Measurements from ENCODE around the gene RAB3D. TPM values are rescaled to one million over a fixed set of nuclear protein-coding genes. Genes with fewer than 3 reads are reported as not detected.
"Not testable (repeated sequence)": the region's sequence is repeated elsewhere in the genome, so short reads cannot be mapped to it uniquely, and the experiment has no call there.

Gene RAB3D, protein sequence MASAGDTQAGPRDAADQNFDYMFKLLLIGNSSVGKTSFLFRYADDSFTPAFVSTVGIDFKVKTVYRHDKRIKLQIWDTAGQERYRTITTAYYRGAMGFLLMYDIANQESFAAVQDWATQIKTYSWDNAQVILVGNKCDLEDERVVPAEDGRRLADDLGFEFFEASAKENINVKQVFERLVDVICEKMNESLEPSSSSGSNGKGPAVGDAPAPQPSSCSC
- total RNA-seq, result 10 to 100 TPM; 33.5 to 34.2 TPM
- long read RNA-seq, donor 1, full-length matches to known transcripts, result 3 of 5 reads
- long read RNA-seq, donor 1, partial matches to known transcripts, result 1 of 5 reads
- long read RNA-seq, donor 1, other reads (novel, unspliced or antisense), result 1 of 5 reads
- long read RNA-seq, donor 2, full-length matches to known transcripts, result 2 of 2 reads
- long read RNA-seq, donor 2, partial matches to known transcripts, result 0 of 2 reads
- long read RNA-seq, donor 2, other reads (novel, unspliced or antisense), result 0 of 2 reads

DNA sequence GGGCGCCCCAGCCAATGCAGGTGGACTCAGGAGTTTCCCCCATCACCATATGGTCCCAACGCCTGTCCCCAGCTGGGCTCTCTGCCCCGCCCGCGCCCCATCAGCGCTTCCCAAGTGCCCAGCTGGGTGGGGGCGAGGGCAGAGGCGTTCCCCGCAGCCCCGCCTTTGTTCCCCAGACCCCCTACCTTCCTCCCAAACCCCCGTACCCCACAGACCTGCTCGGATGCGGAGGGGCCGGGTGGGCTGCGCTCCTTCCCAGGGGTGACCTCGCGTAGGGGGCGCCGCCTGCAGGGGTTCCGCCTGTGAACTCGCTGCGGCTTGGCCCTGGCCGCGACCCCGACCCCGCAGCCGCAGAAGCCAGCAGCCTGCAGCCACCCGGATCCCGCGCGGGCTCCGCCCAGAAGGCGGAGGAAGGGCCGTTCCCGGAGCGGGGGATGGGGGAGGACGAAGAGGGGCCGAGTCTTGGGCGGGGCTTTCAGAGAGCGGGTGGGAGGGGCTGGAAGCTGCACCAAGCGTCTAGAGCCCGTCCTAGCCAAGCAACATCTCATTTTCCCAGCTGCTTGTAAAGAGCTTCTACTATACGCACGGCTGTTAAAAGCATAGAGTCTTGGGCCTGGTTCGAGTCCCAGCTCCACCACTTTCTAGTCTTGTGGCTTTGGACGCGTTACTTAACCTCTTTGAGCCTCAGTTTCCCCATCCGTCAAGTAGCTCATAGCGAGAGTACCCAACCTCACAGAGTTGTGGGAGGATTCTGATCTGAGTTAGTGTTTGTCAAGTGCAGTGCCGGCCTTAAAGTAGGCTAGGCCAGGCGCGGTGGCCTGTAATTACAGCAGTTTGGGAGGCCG is at the start of gene RAB3D:
Gene RAB3D (minus strand): TSS at position 404 of the 845 bp plus-strand sequence. CDS start 2,258 bp downstream, outside the sequence.
- intact Hi-C loops (cut with DNase I), result no loop called here
- DNase-seq (ENCODE audit: low spot score), result peak; percentile 98

DNA sequence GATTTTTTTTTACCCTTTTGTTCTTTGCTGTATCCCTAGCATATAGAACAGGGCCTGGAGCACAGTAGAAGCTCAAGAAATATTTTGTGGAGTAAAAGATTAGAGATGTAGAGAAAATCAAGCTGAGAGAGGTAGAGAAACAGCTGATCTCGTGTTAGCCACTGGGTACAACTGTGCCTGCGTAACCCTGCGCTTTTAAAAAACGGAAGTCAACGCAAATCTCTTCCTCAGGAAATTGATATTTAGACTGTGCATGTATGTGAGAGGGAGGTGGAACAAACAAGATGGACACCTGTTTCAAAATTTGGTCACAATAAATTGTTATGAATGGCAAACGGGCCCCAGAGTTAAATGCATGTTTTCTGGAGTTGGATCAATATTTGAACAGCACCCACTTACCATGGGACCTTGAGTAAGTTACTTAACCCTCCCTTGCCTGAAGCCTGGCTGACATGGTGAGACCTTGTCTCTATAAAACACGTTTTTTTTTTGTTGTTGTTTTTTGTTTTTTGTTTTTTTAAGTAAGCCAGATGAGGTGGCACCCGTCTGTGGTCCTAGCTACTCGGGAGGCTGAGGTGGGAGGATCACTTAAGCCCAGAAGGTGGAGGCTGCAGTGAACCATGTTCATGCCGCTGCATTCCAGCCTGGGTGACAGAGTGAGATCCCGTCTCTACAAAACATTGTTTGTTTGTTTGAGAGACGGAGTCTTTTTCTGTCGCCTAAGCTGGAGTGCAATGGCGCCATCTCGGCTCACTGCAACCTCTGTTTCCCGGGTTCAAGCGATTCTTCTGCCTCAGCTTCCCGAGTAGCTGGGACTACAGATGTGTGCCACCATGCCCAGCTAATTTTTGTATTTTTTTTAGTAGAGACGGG is 47.9 kb upstream of the RAB3D start:
- DNase-seq (ENCODE audit: low spot score), result no peak
- intact Hi-C loops (cut with DNase I), result loop anchor here in 1 of 2 donors (5.0 to 10.0 kb wide), 2 partner anchors 35 to 97 kb away; partner anchors contain the start of gene ELAVL3

DNA sequence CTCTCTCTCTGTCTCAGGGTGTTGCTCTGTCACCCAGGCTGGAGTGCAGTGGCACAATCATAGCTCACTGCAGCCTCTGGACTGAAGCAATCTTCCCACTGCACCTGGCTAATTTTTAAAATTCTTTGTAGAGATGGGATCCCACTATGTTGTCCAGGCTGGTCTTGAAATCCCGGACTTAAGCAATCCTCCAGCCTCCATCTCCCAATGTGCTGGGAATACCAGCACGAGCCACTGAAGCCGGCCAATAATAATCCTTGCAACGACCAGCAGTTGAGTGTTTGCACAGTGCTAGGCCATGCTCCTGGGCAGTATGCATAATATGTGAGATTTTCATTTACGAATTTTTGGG is 45.3 kb upstream of the RAB3D start:
- DNase-seq (ENCODE audit: low spot score), result no peak
- intact Hi-C loops (cut with DNase I), result loop anchor here in 1 of 2 donors (5.0 to 10.0 kb wide), 2 partner anchors 38 to 100 kb away; partner anchors contain the start of gene ELAVL3

DNA sequence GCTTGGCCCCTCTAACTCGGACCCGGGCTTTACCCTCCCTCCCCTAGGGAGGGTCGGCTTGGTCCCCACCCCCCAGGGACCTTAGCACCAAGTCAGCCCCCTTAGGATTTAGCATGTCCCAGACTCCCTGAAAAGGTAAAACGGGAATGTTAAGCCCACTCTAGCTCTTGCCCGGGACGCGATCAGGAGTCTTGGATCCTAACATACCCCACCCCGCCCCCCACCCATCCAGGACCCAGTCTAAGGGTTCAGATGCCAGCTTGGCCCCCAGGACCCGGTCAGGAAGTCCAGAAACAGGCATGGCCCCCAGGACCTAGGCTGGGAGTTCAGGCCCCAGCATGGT is 44.2 kb upstream of the RAB3D start:
- no peak for DNase-seq (ENCODE audit: low spot score)
- intact Hi-C loops (cut with DNase I), result loop anchor here in 1 of 2 donors (10.0 kb wide), 1 partner anchor 101 kb away; the partner anchor contains the start of gene ELAVL3

DNA sequence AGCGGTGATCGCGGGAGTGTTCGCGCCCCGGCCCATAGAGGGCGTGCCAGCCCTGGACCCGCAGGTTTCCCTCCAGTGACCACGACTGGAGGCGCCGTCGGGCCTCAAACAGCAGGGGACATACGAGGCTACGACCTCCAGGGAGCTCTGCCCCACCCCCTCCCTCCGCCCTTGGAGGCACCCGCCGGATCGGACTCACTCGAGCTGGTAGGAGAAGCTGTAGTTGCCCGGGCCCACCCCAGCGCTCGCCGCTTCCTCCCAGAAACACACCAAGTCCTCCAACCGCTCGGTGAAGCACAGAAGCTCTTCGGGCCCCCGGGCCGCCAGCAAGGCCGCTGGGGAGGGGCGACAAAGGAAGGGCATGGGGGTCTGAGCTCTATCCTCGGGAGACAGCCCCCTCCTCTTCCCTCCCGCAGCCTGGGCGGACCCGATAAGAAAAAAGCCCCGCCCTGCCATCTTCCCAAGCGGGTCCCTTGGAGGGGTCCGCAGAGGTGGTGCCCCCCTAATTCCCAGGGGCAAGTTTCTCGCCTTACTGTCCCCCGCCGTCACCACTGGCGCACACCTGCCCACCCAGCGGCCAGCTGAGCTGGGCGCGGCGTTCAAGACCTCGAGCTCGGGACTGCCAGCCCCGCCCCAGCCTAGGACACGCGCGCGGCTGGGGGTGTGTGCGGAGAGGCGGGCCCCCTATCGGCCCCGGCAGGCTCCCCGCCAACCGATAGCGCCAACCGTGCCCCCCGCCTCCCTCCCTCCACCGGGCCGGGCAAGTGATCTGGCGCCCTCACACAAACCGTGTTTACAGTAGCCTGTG is 43.6 kb upstream of the RAB3D start:
- intact Hi-C loops (cut with DNase I), result loop anchor here in 1 of 2 donors (10.0 kb wide), 1 partner anchor 102 kb away; the partner anchor contains the start of gene ELAVL3
- peak; percentile 90 for DNase-seq (ENCODE audit: low spot score)

DNA sequence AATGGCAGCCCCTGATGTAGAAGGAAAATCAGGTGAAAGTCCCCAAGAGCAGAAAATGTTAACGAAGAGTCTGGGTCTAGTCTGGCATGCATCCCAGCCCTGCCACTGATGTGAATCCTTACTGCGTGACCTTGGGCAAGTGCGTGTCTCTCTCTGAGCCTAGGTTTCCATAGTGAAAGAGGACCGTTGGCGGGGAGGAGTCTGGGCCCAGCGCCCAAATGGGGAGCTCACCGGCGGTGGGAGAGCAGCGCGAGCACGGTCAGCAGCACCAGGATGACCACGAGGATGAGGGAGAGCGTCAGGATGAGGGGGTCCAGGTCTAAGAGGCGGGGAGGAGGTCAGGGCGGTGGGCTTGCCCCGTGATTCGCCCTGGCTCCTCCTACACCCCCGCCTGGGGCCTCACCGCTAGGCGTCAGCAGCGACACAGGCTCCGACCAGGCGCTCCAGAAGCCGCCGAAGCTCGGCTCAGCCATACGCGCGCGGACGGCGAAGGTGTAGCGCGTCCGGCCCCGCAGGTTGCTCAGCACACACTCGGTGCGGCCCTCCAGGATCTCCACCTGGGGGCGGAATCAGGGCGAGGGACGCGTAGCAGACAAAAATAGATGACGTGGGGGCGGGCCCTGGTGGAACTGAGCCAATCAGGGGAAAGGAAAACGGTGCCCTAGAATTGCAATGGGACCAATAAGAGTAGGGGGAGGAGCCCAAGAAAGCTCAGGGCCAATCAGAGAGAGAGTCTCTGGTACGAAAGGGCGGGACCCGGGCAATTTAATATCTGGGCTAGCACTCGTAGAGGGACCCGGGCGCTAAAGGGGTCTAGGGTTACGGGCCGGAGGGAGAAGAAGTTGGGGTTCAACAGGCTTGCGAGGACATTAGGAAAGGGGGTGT is 41.4 kb upstream of the RAB3D start:
- intact Hi-C loops (cut with DNase I), result loop anchor here in 1 of 2 donors (10.0 kb wide), 1 partner anchor 104 kb away; the partner anchor contains the start of gene ELAVL3
- DNase-seq (ENCODE audit: low spot score), result peak; percentile 97

DNA sequence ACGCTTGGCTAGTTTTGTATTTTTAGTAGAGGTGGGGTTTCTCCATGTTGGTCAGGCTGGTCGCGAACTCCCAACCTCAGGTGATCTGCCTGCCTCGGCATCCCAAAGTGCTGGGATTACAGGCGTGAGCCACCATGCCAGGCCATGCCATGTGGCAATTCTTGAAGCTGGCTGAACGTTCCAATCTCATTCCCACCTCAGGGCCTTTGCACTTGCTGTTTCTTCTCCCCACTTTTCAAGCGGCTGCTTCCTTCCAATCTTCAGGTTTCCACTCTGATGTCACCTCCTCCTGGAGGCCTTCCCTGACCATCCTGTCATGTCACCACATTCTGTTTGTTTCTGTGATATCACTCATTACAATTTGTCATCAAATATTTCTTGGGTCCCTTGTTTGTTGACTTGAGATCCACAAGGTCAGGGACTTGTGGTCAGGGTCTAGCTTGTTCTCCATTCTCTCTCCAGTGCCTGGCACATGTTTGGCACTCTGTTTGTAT is 40.4 kb upstream of the RAB3D start:
- intact Hi-C loops (cut with DNase I), result loop anchor here in 1 of 2 donors (10.0 kb wide), 1 partner anchor 105 kb away; the partner anchor contains the start of gene ELAVL3
- DNase-seq (ENCODE audit: low spot score), result no peak

DNA sequence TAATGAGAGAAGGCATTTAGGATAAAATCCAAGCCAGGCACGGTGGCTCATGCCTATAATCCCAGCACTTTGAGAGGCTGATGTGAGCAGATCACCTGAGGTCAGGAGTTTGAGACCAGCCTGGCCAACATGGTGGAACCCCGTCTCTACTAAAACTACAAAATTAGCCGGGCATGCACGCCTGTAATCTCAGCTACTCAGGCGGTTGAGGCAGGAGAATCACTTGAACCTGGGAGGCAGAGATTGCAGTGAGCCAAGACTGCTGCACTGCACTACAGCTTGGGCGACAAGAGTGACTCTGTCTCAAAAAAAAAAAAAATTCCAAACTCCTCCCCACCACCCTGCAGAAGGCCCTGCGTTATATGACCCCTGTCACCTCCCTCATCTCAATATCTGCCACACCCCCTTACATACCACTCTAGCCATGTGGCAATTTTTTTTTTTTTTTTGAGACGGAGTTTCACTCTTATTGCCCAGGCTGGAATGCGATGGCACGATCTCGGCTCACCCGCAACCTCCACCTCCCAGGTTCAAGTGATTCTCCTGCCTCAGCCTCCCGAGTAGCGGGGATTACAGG is 39.9 kb upstream of the RAB3D start:
- intact Hi-C loops (cut with DNase I), result not testable (repeated sequence)

DNA sequence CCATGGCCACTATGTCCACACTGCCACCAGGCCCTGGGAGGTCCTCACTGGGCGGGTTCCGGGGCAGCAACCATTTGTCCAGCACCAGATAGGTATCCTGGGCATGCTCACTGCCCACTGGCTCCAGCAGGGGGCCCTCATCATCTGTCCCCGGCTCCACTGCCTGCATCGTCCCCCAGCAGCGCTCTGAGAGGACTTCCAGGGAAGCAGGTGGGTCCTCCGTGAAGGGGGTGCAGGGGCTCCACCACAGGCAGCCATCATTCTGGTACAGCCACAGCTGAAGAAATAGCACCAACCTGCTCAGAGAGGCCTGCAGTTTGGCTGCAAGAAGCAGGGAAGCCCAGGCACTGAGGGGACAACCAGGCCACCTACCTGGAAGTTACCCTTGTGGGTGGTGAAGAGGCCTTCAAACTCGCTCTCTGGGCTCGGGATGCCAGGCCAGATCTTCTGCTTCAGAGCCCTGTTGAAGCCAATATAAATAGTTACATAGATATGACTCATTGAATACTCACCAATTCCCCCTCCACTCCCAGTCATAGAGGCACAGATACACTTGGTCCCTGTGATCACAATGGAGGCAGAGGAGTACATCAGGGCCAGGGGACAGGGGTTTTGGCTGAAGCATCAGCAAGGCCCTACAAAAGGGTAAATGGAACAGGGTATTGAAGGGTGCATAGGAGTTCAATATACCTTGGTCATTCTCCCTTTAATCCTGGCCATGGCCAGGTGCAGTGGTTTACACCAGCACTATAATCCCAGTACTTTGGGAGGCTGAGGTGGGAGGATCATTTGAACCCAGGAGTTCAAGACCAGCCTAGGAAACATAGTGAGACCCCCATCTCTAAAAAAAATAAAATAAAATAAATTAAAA is 39.1 kb upstream of the RAB3D start:
- DNase-seq (ENCODE audit: low spot score), result no peak
- intact Hi-C loops (cut with DNase I), result no loop called here

More for the DNA sequence above, 39.9 kb upstream of the RAB3D start:
- DNase-seq (ENCODE audit: low spot score), result not testable (repeated sequence)

DNA sequence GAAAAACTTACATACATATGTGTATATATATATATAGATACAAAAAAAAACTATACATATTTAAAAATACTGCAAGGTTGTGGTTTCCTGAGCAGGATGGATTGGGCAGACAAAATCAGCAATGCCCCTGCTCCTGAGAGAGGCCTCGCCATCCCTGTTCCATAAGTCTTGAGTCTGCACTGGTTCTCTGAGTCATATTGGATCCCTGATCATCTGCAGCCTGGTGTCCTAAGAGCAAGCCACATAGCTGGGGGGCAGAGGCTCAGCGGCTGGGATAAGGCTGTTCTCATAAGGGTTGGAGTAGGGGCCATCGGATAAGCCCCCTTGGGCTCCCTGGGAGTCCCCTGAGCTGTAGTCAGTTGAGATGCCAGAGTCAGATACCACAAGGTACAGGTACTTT is 38.3 kb upstream of the RAB3D start:
- intact Hi-C loops (cut with DNase I), result no loop called here
- DNase-seq (ENCODE audit: low spot score), result no peak

DNA sequence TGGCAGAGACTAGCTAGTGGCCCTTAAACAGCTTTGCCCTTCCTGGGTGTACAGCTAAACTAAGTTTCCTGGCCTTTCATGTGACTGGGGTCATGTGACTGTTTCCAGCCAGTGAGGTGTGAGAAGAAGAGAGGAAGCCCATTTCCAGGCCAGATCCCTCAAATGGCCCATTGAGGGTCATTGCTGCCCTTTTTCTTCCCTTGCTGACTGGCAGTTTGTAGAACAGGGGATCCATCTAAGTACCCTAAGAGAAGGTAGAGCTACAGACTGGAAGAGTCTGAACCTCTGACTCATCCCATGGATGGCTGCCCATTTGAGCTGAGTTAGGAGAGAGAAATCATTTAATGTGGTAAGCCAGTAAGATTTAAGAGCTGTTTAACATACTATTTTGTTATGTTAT is 37.8 kb upstream of the RAB3D start:
- DNase-seq (ENCODE audit: low spot score), result no peak
- intact Hi-C loops (cut with DNase I), result no loop called here

DNA sequence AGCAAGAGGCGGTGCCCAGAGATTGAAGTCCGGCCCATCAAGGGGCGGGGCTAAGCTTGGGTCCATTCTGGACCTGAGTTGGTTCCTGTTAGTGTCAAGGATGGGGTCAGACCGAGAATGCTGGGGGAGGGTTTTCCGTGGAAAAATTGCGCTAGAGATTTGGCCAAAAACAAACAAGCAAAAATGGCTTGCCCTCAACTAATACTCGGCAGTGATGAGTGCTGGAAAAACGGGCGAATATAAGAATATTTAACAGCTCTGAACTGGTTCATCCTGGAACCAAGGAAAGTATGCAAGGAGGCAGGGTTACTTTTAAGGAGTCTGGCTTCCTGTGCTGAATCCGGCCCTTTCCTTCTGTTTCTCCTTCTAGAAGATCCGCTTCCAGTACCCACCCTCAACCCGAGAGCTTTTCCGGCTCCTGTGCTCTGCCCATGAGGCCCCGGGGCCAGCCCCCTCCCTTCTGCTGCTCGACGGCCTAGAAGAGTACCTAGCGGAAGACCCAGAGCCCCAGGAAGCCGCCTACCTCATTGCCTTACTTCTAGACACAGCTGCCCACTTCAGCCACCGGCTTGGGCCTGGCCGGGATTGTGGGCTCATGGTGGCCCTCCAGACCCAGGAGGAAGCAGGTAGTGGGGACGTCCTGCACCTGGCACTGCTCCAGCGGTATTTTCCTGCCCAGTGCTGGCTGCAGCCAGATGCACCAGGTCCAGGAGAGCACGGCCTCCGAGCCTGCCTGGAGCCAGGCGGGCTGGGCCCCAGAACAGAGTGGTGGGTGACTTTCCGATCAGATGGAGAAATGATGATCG is 35.9 kb upstream of the RAB3D start:
- intact Hi-C loops (cut with DNase I), result no loop called here
- DNase-seq (ENCODE audit: low spot score), result no peak

DNA sequence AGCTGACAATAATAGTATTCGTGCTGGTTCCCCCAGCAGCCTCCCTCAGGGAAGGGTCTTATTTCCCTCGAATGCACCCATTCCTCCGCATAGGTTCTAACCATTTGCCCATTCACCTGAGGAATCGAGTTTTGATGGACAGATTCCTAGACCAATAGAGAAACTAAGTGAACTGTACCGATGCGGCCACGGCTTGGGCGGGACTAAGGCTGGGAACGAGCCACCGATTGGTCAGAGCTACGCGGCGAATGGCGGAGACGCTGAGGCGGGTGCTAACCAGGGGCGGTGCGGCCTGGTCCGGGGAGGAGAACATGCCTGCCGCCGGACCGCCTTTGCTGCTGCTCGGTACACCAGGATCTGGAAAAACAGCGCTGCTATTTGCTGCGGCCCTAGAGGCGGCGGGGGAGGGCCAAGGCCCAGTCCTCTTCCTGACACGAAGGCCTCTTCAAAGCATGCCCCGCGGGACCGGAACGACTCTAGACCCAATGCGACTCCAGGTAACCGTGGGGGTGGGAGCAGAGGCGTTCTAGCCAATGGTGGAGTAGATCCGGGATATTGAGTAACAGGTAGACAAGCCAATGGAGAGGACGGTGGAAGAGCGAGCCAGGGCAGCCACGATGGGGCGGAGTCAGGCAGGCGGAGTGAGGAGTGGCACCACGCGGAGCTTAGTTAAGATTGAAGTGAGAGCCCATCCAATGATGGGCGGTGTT is 35.1 kb upstream of the RAB3D start, which contains the start of gene SWSAP1:
Gene SWSAP1 (plus strand): TSS at position 234 of the 710 bp plus-strand sequence. CDS start 15 bp downstream, at position 249.
- intact Hi-C loops (cut with DNase I), result no loop called here

DNA sequence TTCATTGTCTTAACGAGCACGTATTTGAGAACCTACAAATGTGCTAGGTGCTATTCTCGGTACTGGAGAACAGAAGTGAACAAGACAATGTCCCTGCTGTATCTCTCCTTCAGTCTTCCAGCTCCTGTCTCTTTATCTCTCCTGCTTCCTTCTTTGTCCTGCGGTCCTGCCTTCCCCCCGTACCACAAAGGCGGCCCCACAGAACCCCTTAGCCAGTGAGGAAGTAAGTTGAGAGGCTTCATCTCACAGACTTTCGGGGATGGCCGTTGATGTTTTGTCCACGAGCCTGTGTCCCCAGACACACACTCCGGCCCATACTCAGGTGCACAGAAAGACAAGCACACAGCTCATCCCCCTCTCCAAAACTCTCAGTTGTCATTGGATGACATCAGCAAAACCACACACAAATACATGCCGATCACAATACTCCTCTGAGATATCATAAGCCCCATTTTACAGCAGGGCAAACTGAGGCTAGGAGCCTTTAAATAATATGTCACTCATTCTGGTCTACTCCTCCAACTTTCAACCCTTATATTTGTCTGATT is 34.5 kb upstream of the RAB3D start:
- intact Hi-C loops (cut with DNase I), result no loop called here

More for the DNA sequence above, 35.1 kb upstream of the RAB3D start, which contains the start of gene SWSAP1:
- peak; percentile 99 for DNase-seq (ENCODE audit: low spot score)

More for the DNA sequence above, 34.5 kb upstream of the RAB3D start:
- DNase-seq (ENCODE audit: low spot score), result no peak

Data from posterior vena cava (tissue), 2 donors.